Activated CD4-positive, alpha-beta T cell treated with anti-CD3 and anti-CD28 coated beads for 36 hours (primary cell): ENCODE measurements around the gene VPS35L. TPM values are rescaled to one million over a fixed set of nuclear protein-coding genes. Genes with fewer than 3 reads are reported as not detected.

ENCODE experiments used
- ATAC-seq: fragments of 200-7000 bp; cut with Tn5 transposase; one replicate; pipeline ENCODE4 v1.10.0; 2021; ENCODE audit warnings: mild to moderate bottlenecking, moderate library complexity
- CTCF ChIA-PET: fragments of 350-600 bp; sonication (Branson Sonifier 250); formaldehyde crosslinking; loops from one replicate; lab custom pipeline; 2021; ENCODE audit warnings: antibody characterized with exemption; lab: Charles Lee
- POLR2A ChIA-PET: fragments of 350-600 bp; sonication (Branson Sonifier 250); formaldehyde crosslinking; loops from one replicate; lab custom pipeline; 2021; ENCODE audit warnings: antibody characterized with exemption, inconsistent platforms; lab: Charles Lee
- DNase-seq: peaks from one replicate; pipeline ENCODE4 v3.0.0-alpha.2; 2020
- H3K27ac Mint-ChIP-seq: one replicate; pipeline ENCODE4 v1.8.0; 2021; ENCODE audit warnings: mixed read lengths
- H3K27me3 Mint-ChIP-seq: one replicate; pipeline ENCODE4 v1.8.0; 2021; ENCODE audit warnings: mixed read lengths
- H3K36me3 Mint-ChIP-seq: one replicate; pipeline ENCODE4 v1.8.0; 2021; ENCODE audit warnings: low read depth, mixed read lengths
- H3K4me1 Mint-ChIP-seq: one replicate; pipeline ENCODE4 v1.8.0; 2021; ENCODE audit warnings: mixed read lengths
- H3K4me3 Mint-ChIP-seq: one replicate; pipeline ENCODE4 v1.8.0; 2021; ENCODE audit warnings: mild to moderate bottlenecking, moderate library complexity, mixed read lengths
- H3K9me3 Mint-ChIP-seq: one replicate; pipeline ENCODE4 v1.8.0; 2021; ENCODE audit warnings: low read depth, mixed read lengths
- intact Hi-C, 2 experiments: fragments of 100-400 bp; cut with DNase I in 1 of 2; cut with micrococcal nuclease in 1 of 2; formaldehyde crosslinking; loops; one replicate each; pipeline versions ENCODE4 v1.14.2 to v1.15.1; 2022 to 2024; cut with DNase I, micrococcal nuclease
- total RNA-seq, 2 experiments: library from RNA; stranded (reverse); gene quantifications; one replicate each; pipeline ENCODE4 v1.2.3, GENCODE V29; 2021

Gene VPS35L
- total RNA-seq, 2 experiments from 2014 or later, result 30.7 to 31.6 TPM

DNA sequence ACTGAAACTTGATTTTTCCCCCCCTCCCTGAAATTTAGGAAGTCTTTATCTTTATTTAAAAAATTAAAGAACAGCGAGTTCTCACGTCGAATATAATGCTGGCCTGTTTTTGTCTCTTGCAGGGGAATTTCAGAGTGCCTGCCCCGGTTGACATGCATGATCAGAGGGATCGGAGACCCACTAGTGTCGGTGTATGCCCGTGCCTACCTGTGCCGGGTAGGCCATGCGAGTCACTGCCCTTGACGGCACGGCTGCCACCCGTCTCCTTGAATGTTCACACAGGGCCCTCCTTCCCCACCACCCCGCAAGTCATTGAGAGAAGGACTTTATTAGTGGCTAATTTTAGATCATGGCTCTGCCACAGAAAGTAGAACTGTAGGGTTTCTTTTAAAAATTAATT lies 54.7 kb downstream of the VPS35L start:
- ChIA-PET CTCF (interaction anchor here (1.7 kb wide), 1 partner anchor 9 kb away, joined by 5 read pairs; no protein-coding TSS in a partner anchor), POLR2A (no interaction called here)
- no peaks in the 10 kb centered on the region for H3K4me1 Mint-ChIP-seq
- intact Hi-C loops, result no loop called here
- no peak for ATAC-seq
- H3K27ac Mint-ChIP-seq, result no peak overlapping the region
- H3K9me3 Mint-ChIP-seq, result peaks cover 7% of the 10 kb centered on the region
- peaks cover 35% of the 10 kb centered on the region for H3K36me3 Mint-ChIP-seq
- H3K4me3 Mint-ChIP-seq, result no peak overlapping the region
- no peaks in the 10 kb centered on the region for H3K27me3 Mint-ChIP-seq
- no peak for DNase-seq

DNA sequence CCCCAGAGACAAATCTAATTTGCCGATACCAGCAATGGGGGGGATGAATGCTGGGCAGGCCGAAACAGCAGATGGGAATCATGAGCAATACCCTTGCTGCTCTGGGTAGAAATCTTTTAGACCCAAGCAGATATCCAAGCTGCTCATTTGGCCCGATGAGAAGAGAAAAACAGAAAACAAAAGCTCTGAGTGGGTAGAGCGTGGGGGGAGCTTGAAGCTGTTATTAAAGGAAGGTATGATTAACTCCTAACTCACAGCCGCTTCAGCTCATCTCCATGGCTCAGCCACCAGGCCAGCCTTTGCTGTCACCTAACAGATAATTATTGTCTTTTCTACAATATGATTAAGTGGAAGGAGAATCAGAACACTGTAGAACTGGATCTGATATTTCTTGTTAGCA lies 58.3 kb downstream of the VPS35L start:
- ChIA-PET POLR2A (no interaction called here), CTCF (interaction anchor here (0.9 to 1.4 kb wide), 2 partner anchors 12 to 30 kb away, joined by 3 to 5 read pairs; no protein-coding TSS in a partner anchor)
- Mint-ChIP-seq H3K27me3 (no peaks in the 10 kb centered on the region), H3K4me1 (no peaks in the 10 kb centered on the region), H3K36me3 (peaks cover 17% of the 10 kb centered on the region), H3K27ac (no peak overlapping the region), H3K4me3 (no peak overlapping the region), H3K9me3 (no peaks in the 10 kb centered on the region)
- intact Hi-C loops, result no loop called here
- ATAC-seq (no peak), DNase-seq (no peak)

DNA sequence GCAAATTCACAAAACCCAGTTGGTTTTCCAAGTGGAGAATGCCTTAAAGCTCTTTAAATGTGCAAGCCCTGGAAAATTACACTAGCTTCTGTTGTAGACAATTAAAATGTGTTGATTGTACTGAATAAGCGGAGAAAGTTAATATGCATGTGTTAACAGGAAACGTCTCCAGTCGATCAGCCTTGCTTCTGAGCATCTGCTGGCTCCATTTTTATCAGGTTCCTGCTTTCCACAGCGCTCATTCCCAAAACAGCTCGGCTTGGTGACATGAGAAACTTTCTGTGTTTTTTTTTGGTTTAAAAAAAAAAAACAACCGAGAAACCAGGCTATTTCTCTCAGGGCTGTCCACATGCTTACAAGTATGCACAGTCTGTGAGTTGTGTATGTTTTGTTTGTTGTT lies 60.7 kb downstream of the VPS35L start:
- H3K9me3 Mint-ChIP-seq, result no peaks in the 10 kb centered on the region
- no peak for DNase-seq
- CTCF ChIA-PET, result interaction anchor here (0.6 to 1.7 kb wide), 2 partner anchors 15 to 80 kb away, joined by 3 to 5 read pairs; no protein-coding TSS in a partner anchor
- no peak for ATAC-seq
- intact Hi-C loops, result no loop called here
- no peak overlapping the region for H3K27ac Mint-ChIP-seq
- POLR2A ChIA-PET, result no interaction called here
- peaks cover 10% of the 10 kb centered on the region for H3K36me3 Mint-ChIP-seq
- no peaks in the 10 kb centered on the region for H3K27me3 Mint-ChIP-seq
- H3K4me1 Mint-ChIP-seq, result no peaks in the 10 kb centered on the region
- no peak overlapping the region for H3K4me3 Mint-ChIP-seq

DNA sequence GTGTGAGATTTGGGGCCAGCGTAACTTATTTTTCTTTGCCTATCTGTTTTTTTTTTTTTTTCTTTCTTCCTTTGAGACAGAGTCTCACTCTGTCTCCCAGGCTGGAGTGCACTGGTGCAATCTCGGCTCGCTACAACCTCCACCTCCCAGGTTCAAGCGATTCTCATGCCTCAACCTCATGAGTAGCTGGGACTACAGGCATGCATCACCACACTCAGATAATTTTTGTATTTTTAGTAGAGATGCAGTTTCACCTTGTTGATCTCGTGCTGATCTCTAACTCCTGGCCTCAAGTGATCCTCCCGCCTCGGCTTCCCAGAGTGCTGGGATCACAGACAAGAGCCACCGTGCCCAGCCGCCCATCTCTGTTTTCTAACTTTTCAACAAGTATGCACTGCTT lies 63.4 kb downstream of the VPS35L start:
- intact Hi-C loops, result no loop called here
- peaks cover 4% of the 10 kb centered on the region for H3K36me3 Mint-ChIP-seq
- H3K9me3 Mint-ChIP-seq, result no peaks in the 10 kb centered on the region
- H3K27me3 Mint-ChIP-seq, result no peaks in the 10 kb centered on the region
- no peak overlapping the region for H3K4me3 Mint-ChIP-seq
- DNase-seq (no peak), ATAC-seq (no peak)
- H3K27ac Mint-ChIP-seq, result no peak overlapping the region
- H3K4me1 Mint-ChIP-seq, result no peaks in the 10 kb centered on the region
- POLR2A ChIA-PET, result no interaction called here
- CTCF ChIA-PET, result interaction anchor here (0.6 kb wide), 1 partner anchor 15 kb away, joined by 3 read pairs; no protein-coding TSS in a partner anchor

DNA sequence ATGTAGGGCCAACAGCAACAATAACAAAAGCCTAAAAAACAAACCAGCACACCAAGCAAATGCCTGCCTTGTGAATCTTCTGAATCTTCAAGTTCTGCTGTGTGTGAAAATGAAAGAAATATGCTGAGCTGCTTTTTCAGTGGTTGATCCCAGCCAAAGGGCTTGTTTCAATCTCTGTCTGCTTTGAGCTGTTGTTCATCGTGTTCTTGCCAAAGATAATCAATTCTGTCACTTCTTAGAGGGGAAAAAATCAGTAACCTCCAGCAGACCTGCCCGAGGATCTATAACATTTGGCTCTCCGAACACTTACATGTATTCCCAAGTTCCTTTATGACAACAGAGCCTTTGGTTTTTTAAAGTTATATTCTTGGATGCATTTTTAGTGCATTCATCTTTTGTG lies 65.9 kb downstream of the VPS35L start:
- Mint-ChIP-seq H3K9me3 (no peaks in the 10 kb centered on the region), H3K36me3 (peaks cover 8% of the 10 kb centered on the region), H3K27ac (no peak overlapping the region), H3K27me3 (no peaks in the 10 kb centered on the region), H3K4me1 (no peaks in the 10 kb centered on the region), H3K4me3 (no peak overlapping the region)
- ChIA-PET CTCF (interaction anchor here (0.7 kb wide), 1 partner anchor 256 kb away, joined by 3 read pairs; no protein-coding TSS in a partner anchor), POLR2A (interaction anchor here (0.6 kb wide), 1 partner anchor 1062 kb away, joined by 3 read pairs; no protein-coding TSS in a partner anchor)
- DNase-seq, result no peak
- no peak for ATAC-seq
- intact Hi-C loops, result no loop called here

DNA sequence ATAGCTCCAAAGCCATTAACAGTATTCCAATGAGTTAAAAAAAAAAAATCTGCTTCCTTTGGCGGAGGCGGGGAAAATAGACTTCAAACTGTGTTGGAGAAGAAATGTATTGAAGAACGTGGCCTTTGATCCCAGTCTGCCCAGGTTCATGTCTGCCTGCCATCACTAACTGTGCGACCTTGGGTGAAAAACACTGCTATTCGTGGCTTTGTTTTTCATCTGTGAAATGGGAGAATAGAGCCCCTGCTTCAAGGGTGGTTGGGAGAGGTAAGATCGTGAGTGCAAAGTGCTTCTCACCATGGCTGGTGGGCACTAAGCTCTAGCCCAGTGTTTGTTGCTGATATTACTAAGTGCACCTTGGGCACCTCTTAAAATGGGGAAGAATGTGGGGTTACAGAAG lies 69.5 kb downstream of the VPS35L start:
- POLR2A ChIA-PET, result no interaction called here

DNA sequence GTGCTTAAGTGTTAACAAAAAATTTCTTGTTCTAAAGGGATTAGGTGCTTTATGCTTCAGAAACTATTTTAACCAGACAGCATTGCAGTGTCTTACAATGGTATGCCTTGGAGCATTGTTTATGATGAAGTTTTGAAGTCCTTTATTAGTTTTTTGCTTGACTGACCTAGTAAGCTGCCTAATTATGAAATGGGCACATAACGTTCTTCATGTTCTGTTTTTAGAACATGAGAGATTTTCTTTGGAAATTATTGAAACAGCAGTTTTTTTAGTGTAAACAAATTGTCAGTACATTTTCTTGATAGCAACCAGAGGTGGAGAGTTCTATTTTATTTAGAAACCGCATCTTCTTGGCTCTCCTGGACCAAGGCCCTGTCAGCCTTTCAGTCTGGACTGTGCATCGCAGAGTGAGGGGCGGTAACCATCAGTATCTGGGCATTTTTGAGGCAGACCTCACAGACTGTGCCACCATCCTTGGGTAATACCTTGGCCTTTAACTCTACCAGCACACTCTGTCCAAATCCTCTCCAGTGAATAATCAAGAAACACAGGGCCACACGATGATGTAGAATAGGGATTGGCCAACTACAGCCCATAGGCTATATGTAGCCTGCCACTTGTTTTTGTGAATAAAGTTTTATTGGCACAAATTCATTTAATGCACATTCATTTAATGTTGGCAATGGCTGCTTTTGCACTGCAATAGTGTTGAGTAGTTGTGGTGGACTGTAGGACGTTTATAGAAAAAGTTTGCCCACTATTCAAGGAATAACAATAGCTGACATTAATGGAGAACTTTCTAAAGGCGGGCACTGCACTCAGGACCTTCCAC lies 81.1 kb downstream of the VPS35L start:
- ChIA-PET CTCF (no interaction called here), POLR2A (no interaction called here)
- intact Hi-C loops, result no loop called here
- H3K27ac Mint-ChIP-seq, result no peak overlapping the region
- H3K36me3 Mint-ChIP-seq, result peaks cover 29% of the 10 kb centered on the region
- H3K9me3 Mint-ChIP-seq, result no peaks in the 10 kb centered on the region
- H3K27me3 Mint-ChIP-seq, result no peaks in the 10 kb centered on the region
- H3K4me3 Mint-ChIP-seq, result no peak overlapping the region
- ATAC-seq (no peak), DNase-seq (no peak)
- peaks cover 16% of the 10 kb centered on the region for H3K4me1 Mint-ChIP-seq

More for the DNA sequence above, 69.5 kb downstream of the VPS35L start:
- Mint-ChIP-seq H3K4me1 (no peaks in the 10 kb centered on the region), H3K27me3 (no peaks in the 10 kb centered on the region), H3K27ac (no peak overlapping the region), H3K4me3 (no peak overlapping the region), H3K36me3 (peaks cover 26% of the 10 kb centered on the region), H3K9me3 (no peaks in the 10 kb centered on the region)
- DNase-seq (no peak), ATAC-seq (no peak)
- intact Hi-C loops, result no loop called here
- CTCF ChIA-PET, result interaction anchor here (1.0 to 1.3 kb wide), 3 partner anchors 25 to 39 kb away, joined by 3 to 4 read pairs (median 3); no protein-coding TSS in a partner anchor

DNA sequence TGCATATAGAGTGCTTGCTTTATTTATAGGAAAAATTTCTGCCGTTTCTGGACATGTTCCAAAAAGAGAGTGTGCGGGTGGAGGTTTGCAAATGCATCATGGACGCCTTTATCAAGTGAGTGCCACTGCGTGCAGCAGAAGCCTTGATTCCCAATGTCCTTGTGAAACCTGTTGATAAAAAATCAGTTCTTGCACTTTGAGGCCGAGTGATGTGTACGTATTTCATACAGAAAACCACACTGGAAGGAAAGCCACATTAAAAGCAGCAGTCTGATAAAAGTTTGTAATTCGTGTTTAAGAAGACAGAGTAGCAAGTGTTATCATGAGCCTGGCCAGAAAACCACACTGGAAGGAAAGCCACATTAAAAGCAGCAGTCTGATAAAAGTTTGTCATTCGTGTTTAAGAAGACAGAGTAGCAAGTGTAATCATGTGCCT lies 84.5 kb downstream of the VPS35L start:
- no peaks in the 10 kb centered on the region for H3K9me3 Mint-ChIP-seq
- peak; percentile 11 for DNase-seq
- intact Hi-C loops, result no loop called here
- CTCF ChIA-PET, result interaction anchor here (0.9 to 2.7 kb wide), 4 partner anchors 10 to 246 kb away, joined by 3 to 12 read pairs (median 4); no protein-coding TSS in a partner anchor
- H3K36me3 Mint-ChIP-seq, result peaks cover 18% of the 10 kb centered on the region
- H3K4me3 Mint-ChIP-seq, result no peak overlapping the region
- H3K27me3 Mint-ChIP-seq, result no peaks in the 10 kb centered on the region
- no peak overlapping the region for H3K27ac Mint-ChIP-seq
- POLR2A ChIA-PET, result no interaction called here
- no peak for ATAC-seq
- peaks cover 16% of the 10 kb centered on the region for H3K4me1 Mint-ChIP-seq

DNA sequence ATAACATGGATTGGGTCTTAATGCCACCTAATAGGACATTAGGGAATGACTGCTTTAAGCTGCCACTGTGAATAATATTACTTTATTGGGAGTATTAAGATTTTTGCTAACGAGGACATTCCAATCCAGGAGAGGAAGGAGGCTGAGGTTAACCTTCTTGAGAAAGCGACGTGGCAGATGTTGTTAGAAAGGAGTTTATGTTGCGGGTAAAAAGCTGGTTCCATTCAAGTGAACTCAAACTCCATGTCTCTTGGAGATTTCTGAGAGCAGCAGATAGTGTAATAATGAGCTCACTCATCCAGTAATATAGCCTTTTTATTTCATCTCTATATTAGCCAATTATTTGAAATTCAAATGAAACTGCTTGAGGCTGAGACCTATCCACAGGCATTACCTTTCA lies 87.0 kb downstream of the VPS35L start:
- H3K27me3 Mint-ChIP-seq, result no peaks in the 10 kb centered on the region

DNA sequence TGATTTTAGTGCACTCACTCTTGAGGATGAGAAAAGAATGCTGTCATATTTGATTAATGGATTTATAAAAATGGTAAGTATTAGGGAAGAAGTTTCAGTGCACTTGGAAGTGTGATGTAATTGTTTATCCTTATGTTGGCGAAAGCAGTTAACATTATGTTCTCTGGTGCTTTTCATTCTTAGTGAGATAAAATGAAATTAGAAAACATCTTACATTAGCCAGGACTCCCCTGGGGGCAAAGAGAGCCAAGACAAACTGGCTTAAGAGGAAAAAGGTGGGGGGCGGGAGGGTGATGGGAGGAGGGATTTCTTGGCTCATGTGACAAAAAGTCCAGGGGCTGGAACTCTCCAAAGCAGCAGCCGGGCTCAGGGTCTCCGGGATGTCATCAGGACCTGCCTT lies 89.4 kb downstream of the VPS35L start:
- Mint-ChIP-seq H3K27ac (no peak overlapping the region), H3K4me3 (no peak overlapping the region), H3K4me1 (peaks cover 9% of the 10 kb centered on the region), H3K27me3 (no peaks in the 10 kb centered on the region), H3K9me3 (no peaks in the 10 kb centered on the region), H3K36me3 (peaks cover 13% of the 10 kb centered on the region)
- CTCF ChIA-PET, result no interaction called here
- intact Hi-C loops, result no loop called here
- DNase-seq (no peak), ATAC-seq (no peak)
- POLR2A ChIA-PET, result no interaction called here

More for the DNA sequence above, 87.0 kb downstream of the VPS35L start:
- intact Hi-C loops, result no loop called here
- CTCF ChIA-PET, result interaction anchor here (0.7 to 2.7 kb wide), 3 partner anchors 8 to 635 kb away, joined by 3 to 12 read pairs (median 3); no protein-coding TSS in a partner anchor
- peaks cover 16% of the 10 kb centered on the region for H3K4me1 Mint-ChIP-seq
- H3K36me3 Mint-ChIP-seq, result peaks cover 13% of the 10 kb centered on the region
- H3K9me3 Mint-ChIP-seq, result no peaks in the 10 kb centered on the region
- H3K4me3 Mint-ChIP-seq, result no peak overlapping the region
- POLR2A ChIA-PET, result interaction anchor here (1.1 kb wide), 1 partner anchor 12 kb away, joined by 3 read pairs; no protein-coding TSS in a partner anchor
- DNase-seq, result no peak
- no peak overlapping the region for H3K27ac Mint-ChIP-seq
- no peak for ATAC-seq

DNA sequence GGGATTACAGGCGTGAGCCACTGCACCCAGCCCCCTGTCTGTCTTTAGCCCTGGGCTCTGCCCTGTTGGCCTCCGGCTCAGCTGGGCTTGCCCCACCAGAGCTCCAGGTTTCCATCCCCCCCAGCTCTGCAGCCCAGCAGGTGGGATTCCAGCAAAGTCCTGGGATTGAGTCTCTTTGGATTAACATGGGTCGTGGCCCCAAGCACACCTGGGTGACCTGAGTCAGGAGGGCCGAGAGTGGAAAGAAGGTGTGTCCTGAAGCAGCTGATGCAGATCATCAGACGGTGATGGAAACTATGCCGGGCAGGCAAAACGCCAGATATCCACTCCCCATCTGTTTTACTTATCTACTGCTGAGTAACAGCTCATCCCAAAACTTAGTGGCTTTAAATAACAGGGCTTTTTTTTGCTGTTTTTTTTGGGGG lies 90.1 kb downstream of the VPS35L start:
- no peaks in the 10 kb centered on the region for H3K9me3 Mint-ChIP-seq
- no peak for ATAC-seq
- no peaks in the 10 kb centered on the region for H3K27me3 Mint-ChIP-seq
- no peak for DNase-seq
- CTCF ChIA-PET, result no interaction called here
- peaks cover 12% of the 10 kb centered on the region for H3K36me3 Mint-ChIP-seq
- H3K27ac Mint-ChIP-seq, result no peak overlapping the region
- H3K4me3 Mint-ChIP-seq, result no peak overlapping the region
- intact Hi-C loops, result no loop called here
- H3K4me1 Mint-ChIP-seq, result peaks cover 2% of the 10 kb centered on the region
- POLR2A ChIA-PET, result no interaction called here
